Liver (tissue), 3 donors: ENCODE results near the gene EFHD2.

Experiments used
- ATF3 ChIP-seq: IDR thresholded peaks from 2 replicates; pipeline ENCODE4 v1.6.1; 2016; ENCODE audit warnings: antibody characterized with exemption
- CTCF ChIP-seq: fragments of 150-350 bp; IDR thresholded peaks from 2 replicates; pipeline ENCODE4 v1.5.1; 2017; ENCODE audit warnings: improper control_type of control experiment, low read depth, low read length; ENCODE audit not compliant: missing input control
- EGR1 ChIP-seq, 2 donors: IDR thresholded peaks; 2 replicates each; pipeline ENCODE4 v1.6.1; 2016 to 2018; ENCODE audit warnings: antibody characterized with exemption in 2 of 2, low read depth in 2 of 2
- GABPA ChIP-seq, 2 donors: IDR thresholded peaks in 1 of 2; conservative IDR thresholded peaks in 1 of 2; 2 replicates each; pipeline ENCODE4 v1.6.1; 2016; ENCODE audit warnings: antibody characterized with exemption in 2 of 2, mild to moderate bottlenecking in 1 of 2, moderate library complexity in 1 of 2
- HNF4G ChIP-seq: IDR thresholded peaks from 2 replicates; pipeline ENCODE4 v1.6.1; 2016; ENCODE audit warnings: antibody characterized with exemption
- JUND ChIP-seq, 2 donors: IDR thresholded peaks; 2 replicates each; pipeline ENCODE4 v1.6.1; 2016; ENCODE audit warnings: antibody characterized with exemption in 2 of 2
- MAX ChIP-seq: IDR thresholded peaks from 2 replicates; pipeline ENCODE4 v1.6.1; 2016; ENCODE audit warnings: antibody characterized with exemption
- RAD21 ChIP-seq, 2 donors: IDR thresholded peaks; 2 replicates each; pipeline ENCODE4 v1.6.1; 2016; ENCODE audit warnings: antibody characterized with exemption in 2 of 2, mild to moderate bottlenecking in 2 of 2
- REST ChIP-seq: IDR thresholded peaks from 2 replicates; pipeline ENCODE4 v1.6.1; 2016; ENCODE audit warnings: antibody characterized with exemption, mild to moderate bottlenecking
- RXRA ChIP-seq, 2 donors: IDR thresholded peaks; 2 replicates each; pipeline ENCODE4 v1.6.1; 2017 to 2018; ENCODE audit warnings: antibody characterized with exemption in 2 of 2, mild to moderate bottlenecking in 1 of 2
- SP1 ChIP-seq: IDR thresholded peaks from 2 replicates; pipeline ENCODE4 v1.6.1; 2018; ENCODE audit warnings: antibody characterized with exemption, mild to moderate bottlenecking
- TAF1 ChIP-seq: conservative IDR thresholded peaks from 2 replicates; pipeline ENCODE4 v1.6.1; 2016; ENCODE audit warnings: antibody characterized with exemption, mild to moderate bottlenecking
- YY1 ChIP-seq: IDR thresholded peaks from 2 replicates; pipeline ENCODE4 v1.6.1; 2016; ENCODE audit warnings: antibody characterized with exemption, mild to moderate bottlenecking
- ZBTB33 ChIP-seq: IDR thresholded peaks from 2 replicates; pipeline ENCODE4 v1.6.1; 2016; ENCODE audit warnings: antibody characterized with exemption
- donor health status: healthy.
- donor health status: healthy.

- TF ChIP-seq MAX (no peak), CTCF (no peak), TAF1 (no peak), JUND (IDR thresholded peaks at IDR 0.05) (no peak), ATF3 (no peak), YY1 (no peak), ZBTB33 (no peak), EGR1 (IDR thresholded peaks at IDR 0.05; ENCODE audit: low read depth in 2 of 2) (no peak), REST (no peak), RXRA (IDR thresholded peaks at IDR 0.05) (no peak), RAD21 (IDR thresholded peaks at IDR 0.05) (no peak), HNF4G (no peak), GABPA (IDR thresholded peaks at IDR 0.05 in 1 of 2, conservative IDR thresholded peaks at IDR 0.05 in 1 of 2) (no peak), SP1 (no peak)
Observed at GRCh38 chr1:15424146-15424667, 14.5 kb downstream of the EFHD2 start.
